Loucy (cell line): ENCODE results near the gene RERE.

ENCODE experiments used
- H2AFZ ChIP-seq: fragments of 200-600 bp; sonication (generic); 2 replicates; pipeline ENCODE4 v1.6.0; 2016; ENCODE audit warnings: antibody characterized with exemption, mild to moderate bottlenecking, low read length, moderate library complexity
- H3F3A ChIP-seq: fragments of 200-600 bp; 2 replicates; pipeline ENCODE4 v1.6.0; 2016; ENCODE audit warnings: antibody characterized with exemption, low read depth, mild to moderate bottlenecking
- H3K27me3 ChIP-seq: fragments of 200-600 bp; sonication (generic); 2 replicates; pipeline ENCODE4 v1.6.1; 2014; ENCODE audit warnings: low read length, mild to moderate bottlenecking; ENCODE audit not compliant: insufficient read depth, poor library complexity, severe bottlenecking
- H3K36me3 ChIP-seq: fragments of 200-600 bp; sonication (generic); 2 replicates; pipeline ENCODE4 v1.6.1; 2016; ENCODE audit warnings: low read length; ENCODE audit not compliant: insufficient read depth
- H3K4me1 ChIP-seq: fragments of 200-600 bp; sonication (generic); 2 replicates; pipeline ENCODE4 v1.5.1; 2014; ENCODE audit warnings: low read length, mild to moderate bottlenecking; ENCODE audit not compliant: insufficient read depth, poor library complexity, severe bottlenecking
- H3K4me2 ChIP-seq: fragments of 200-600 bp; sonication (generic); 2 replicates; pipeline ENCODE4 v1.6.0; 2014; ENCODE audit warnings: antibody characterized with exemption, low read length, low read depth, mild to moderate bottlenecking; ENCODE audit not compliant: poor library complexity, severe bottlenecking
- H3K4me3 ChIP-seq: fragments of 200-600 bp; sonication (generic); 2 replicates; pipeline ENCODE4 v1.5.1; 2014; ENCODE audit warnings: low read length, mild to moderate bottlenecking, mixed read lengths; ENCODE audit not compliant: poor library complexity, severe bottlenecking
- H3K79me2 ChIP-seq: fragments of 200-600 bp; sonication (generic); 2 replicates; pipeline ENCODE4 v1.6.1; 2014; ENCODE audit warnings: low read length; ENCODE audit not compliant: insufficient read depth
- H3K9ac ChIP-seq: fragments of 200-600 bp; sonication (generic); 2 replicates; pipeline ENCODE4 v1.6.0; 2014; ENCODE audit warnings: mild to moderate bottlenecking, low read depth, low read length, moderate library complexity; ENCODE audit not compliant: poor library complexity, severe bottlenecking
- H3K9me2 ChIP-seq: fragments of 200-600 bp; sonication (generic); replicated peaks from 2 replicates; pipeline ENCODE4 v1.6.1; 2016; ENCODE audit warnings: low read depth, low read length, mixed read lengths
- H3K9me3 ChIP-seq: fragments of 200-600 bp; sonication (generic); 2 replicates; pipeline ENCODE4 v1.6.1; 2014; ENCODE audit warnings: mild to moderate bottlenecking, antibody characterized with exemption, low read length, low read depth; ENCODE audit not compliant: insufficient read depth
- H4K20me1 ChIP-seq: fragments of 200-600 bp; sonication (generic); 2 replicates; pipeline ENCODE4 v1.6.0; 2014; ENCODE audit warnings: antibody characterized with exemption, low read length, mild to moderate bottlenecking; ENCODE audit not compliant: insufficient read depth, poor library complexity, severe bottlenecking
- EZH2phosphoT487 ChIP-seq: fragments of 200-600 bp; IDR thresholded peaks from 2 replicates; pipeline ENCODE4 v1.6.1; 2018; ENCODE audit warnings: antibody characterized with exemption, mild to moderate bottlenecking, moderate library complexity, borderline replicate concordance
- TF ChIP-seq, protein P1 (sequence below): fragments of 200-600 bp; sonication (generic); conservative IDR thresholded peaks from 2 replicates; pipeline ENCODE4 v1.5.1; 2014; ENCODE audit warnings: mild to moderate bottlenecking, antibody characterized with exemption, low read length

The RERE gene

DNA sequence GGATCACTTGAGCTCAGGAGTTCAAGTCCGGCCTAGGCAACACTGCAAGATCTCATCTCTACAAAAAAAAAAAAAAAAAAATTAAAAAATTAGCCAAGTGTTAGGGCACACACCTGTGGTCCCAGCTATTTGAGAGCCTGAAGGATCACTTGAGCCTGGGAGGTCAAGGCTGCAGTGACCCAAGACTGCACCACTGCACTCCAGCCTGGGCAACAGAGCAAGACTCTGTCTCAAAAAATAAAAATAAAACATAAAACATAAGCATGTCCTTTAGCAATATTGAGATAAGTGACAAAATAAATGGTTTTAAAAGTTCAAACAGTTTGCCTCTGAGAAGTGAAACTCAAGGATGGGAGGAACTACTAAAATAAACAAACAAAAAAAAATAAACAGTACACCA lies 101.2 kb downstream of the RERE start:
- H4K20me1 ChIP-seq: peaks cover 15% of the 10 kb centered on the region
- no peaks in the 10 kb centered on the region for H3K9me2 ChIP-seq
- no peak overlapping the region for H2AFZ ChIP-seq
- H3K4me3 ChIP-seq: no peak overlapping the region
- H3F3A ChIP-seq: peaks cover 7% of the 10 kb centered on the region; the same call in 1 of the 2 replicates
- H3K9me3 ChIP-seq: no peaks in the 10 kb centered on the region
- H3K4me2 ChIP-seq: no peak overlapping the region
- TF ChIP-seq EZH2phosphoT487: no peak
- TF ChIP-seq, protein P1, sequence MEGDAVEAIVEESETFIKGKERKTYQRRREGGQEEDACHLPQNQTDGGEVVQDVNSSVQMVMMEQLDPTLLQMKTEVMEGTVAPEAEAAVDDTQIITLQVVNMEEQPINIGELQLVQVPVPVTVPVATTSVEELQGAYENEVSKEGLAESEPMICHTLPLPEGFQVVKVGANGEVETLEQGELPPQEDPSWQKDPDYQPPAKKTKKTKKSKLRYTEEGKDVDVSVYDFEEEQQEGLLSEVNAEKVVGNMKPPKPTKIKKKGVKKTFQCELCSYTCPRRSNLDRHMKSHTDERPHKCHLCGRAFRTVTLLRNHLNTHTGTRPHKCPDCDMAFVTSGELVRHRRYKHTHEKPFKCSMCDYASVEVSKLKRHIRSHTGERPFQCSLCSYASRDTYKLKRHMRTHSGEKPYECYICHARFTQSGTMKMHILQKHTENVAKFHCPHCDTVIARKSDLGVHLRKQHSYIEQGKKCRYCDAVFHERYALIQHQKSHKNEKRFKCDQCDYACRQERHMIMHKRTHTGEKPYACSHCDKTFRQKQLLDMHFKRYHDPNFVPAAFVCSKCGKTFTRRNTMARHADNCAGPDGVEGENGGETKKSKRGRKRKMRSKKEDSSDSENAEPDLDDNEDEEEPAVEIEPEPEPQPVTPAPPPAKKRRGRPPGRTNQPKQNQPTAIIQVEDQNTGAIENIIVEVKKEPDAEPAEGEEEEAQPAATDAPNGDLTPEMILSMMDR: no peak
- no peak overlapping the region for H3K9ac ChIP-seq
- H3K36me3 ChIP-seq: no peaks in the 10 kb centered on the region
- H3K27me3 ChIP-seq: no peaks in the 10 kb centered on the region
- peaks cover 54% of the 10 kb centered on the region for H3K79me2 ChIP-seq
- peaks cover 11% of the 10 kb centered on the region for H3K4me1 ChIP-seq

DNA sequence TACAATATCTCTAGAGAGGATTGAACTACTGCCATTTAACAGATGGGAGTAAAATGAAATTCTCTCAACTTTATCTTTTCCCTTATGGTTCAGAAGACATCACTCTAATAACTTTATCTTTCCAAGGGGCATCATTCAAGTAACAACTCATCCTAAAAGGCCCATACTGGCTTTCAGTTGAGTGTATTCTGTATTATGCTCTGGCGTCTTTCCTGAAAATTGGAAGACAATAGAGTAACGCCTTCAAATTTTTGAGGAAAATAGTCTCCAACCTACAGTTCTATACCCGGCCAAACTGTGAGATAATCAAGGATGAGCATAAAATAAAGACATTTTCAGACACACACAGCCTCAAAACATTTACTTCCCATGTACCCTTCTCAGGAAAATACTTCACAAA lies 103.3 kb downstream of the RERE start:
- Histone ChIP-seq H3F3A (peaks cover 7% of the 10 kb centered on the region; the same call in 1 of the 2 replicates), H3K4me1 (peaks cover 11% of the 10 kb centered on the region), H3K36me3 (no peaks in the 10 kb centered on the region), H2AFZ (no peak overlapping the region), H3K4me2 (no peak overlapping the region), H3K27me3 (no peaks in the 10 kb centered on the region), H3K79me2 (peaks cover 54% of the 10 kb centered on the region), H3K9ac (no peak overlapping the region), H4K20me1 (peaks cover 15% of the 10 kb centered on the region), H3K4me3 (no peak overlapping the region), H3K9me2 (no peaks in the 10 kb centered on the region), H3K9me3 (no peaks in the 10 kb centered on the region)
- TF ChIP-seq, protein P1: no peak
- TF ChIP-seq EZH2phosphoT487: no peak

DNA sequence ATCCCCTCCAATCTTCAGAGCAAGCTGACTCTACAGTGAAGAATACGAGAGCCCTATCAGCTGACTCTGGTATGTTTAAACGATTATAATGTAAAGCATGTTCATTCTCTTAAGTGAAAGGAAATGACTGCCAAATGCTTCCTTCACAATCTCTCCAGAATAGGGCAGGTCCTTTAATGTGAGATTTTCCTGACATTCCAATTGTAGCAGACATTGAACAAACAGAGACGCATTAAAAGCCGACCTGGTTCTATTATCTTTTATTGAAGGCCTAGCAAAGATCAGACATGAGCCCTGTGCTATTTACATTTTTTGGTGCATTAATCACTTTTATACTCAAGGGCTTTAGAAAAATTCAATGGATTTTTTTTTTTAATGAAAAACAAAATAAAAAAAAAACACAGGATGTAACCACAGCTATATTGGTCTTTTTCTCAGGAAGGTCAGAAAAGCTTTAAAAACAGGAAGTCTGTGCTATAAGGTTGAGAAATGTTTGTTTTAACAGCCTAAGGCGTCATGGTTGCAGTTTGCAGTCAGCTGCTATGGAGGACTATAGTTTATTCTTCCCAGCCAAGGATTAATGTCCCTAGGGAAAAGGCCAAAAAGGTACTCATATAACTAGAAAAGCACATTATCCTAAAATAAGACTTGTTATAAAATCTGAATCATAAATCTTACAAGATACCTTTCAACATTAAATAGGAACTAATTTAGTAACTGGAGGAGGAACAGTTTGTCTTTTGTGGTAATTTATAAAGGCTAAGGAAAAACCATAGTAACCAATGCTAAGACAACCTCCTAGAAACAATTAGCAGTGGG lies 104.8 kb downstream of the RERE start:
- Histone ChIP-seq H3K27me3 (no peaks in the 10 kb centered on the region), H3K9me3 (no peaks in the 10 kb centered on the region), H3K79me2 (peaks cover 42% of the 10 kb centered on the region), H3K9me2 (no peaks in the 10 kb centered on the region), H3F3A (peaks cover 7% of the 10 kb centered on the region; the same call in 1 of the 2 replicates), H3K4me1 (peaks cover 11% of the 10 kb centered on the region), H3K9ac (no peak overlapping the region), H4K20me1 (peaks cover 15% of the 10 kb centered on the region), H3K36me3 (no peaks in the 10 kb centered on the region), H3K4me2 (peak overlapping the region; percentile 52), H2AFZ (no peak overlapping the region), H3K4me3 (peak overlapping the region; percentile 57)
- TF ChIP-seq, protein P1: no peak
- no peak for TF ChIP-seq EZH2phosphoT487
